GM11168 (cell line): ENCODE data around the gene TRA2A.
"Not testable (repeated sequence)": the region's sequence is repeated elsewhere in the genome, so short reads cannot be mapped to it uniquely, and the experiment has no call there.

Source experiments
- in situ Hi-C: fragments of 300-500 bp; cut with MboI; formaldehyde crosslinking; loops from one replicate; pipeline ENCODE4 v1.12.0; 2022; ENCODE audit warnings: low sequenced_read_pairs; ENCODE audit not compliant: unreplicated experiment

TRA2A gene

DNA sequence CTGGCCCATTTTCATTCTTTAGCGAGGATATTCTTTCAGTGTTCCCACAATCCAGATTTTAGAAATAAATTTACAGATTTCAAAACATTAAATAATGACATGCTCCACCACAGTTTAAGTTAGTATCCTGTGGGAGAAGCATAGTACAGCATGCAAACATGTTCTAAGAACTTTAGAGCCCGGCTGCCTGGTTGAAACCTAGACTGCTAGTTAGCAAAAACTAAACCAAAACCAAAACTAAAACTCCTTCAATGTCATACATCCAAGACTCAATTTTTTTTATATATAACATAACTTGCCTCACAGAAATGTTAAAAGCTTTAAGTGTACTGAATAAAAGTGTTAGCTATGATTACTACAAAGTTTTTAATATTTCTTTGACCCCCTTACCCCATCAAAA lies 17.0 kb downstream of the TRA2A start:
- in situ Hi-C loops: no loop called here

DNA sequence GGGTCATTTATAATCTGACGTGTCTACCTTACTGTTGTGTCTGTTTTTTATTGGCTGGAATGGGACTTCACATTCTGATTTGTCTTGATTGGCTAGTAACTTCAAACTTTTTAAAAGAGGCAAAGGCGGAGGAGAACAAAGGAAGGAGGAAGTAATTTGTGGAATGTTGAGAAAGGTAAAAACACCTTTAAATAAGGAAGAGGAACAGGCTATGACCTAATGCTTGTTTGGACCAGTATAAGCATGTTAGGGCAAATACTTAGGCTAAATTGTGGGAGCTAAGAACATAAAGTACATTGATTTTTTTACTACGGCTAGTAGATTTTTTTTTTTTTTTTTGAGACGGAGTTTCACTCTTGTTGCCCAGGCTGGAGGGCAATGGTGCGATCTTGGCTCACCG lies 18.0 kb downstream of the TRA2A start:
- in situ Hi-C loops: not testable (repeated sequence)

DNA sequence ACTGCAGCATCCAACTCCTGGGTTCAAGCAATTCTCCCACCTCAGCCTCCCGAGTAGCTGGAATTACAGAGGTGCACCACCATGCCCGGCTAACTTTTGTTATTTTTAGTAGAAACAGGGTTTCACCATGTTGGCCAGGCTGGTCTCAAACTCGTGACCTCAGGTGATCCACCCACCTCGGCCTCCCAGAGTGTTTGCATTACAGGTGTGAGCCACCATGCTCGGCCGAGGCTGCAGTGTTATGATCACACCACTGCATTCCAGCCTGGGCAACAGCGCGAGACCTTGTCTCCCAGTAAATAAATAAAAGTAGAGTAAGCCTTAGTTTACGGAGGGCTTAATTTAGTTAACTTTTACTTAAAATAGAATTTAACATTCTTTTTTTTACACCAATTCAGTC lies 37.8 kb downstream of the TRA2A start:
- in situ Hi-C loops: no loop called here

DNA sequence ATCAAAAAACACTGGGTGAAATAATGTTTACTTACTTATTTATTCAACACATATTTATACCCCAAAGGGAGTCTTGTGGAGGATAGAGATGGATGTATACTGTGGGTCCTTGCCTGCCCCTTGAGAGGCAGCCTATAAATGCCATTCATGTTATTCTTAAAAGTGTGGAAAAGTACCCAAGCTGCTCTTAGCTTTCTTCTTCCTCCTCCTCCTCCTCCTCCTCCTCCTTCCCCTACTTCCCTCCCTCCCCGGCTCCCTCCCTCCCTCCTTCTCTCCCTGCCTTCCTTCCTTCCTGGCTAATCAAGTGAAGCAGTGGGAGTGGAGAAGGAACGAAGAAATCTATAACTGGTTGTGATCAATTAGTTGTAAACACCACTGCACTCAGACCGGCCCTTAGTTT lies 40.3 kb downstream of the TRA2A start:
- in situ Hi-C loops: no loop called here

DNA sequence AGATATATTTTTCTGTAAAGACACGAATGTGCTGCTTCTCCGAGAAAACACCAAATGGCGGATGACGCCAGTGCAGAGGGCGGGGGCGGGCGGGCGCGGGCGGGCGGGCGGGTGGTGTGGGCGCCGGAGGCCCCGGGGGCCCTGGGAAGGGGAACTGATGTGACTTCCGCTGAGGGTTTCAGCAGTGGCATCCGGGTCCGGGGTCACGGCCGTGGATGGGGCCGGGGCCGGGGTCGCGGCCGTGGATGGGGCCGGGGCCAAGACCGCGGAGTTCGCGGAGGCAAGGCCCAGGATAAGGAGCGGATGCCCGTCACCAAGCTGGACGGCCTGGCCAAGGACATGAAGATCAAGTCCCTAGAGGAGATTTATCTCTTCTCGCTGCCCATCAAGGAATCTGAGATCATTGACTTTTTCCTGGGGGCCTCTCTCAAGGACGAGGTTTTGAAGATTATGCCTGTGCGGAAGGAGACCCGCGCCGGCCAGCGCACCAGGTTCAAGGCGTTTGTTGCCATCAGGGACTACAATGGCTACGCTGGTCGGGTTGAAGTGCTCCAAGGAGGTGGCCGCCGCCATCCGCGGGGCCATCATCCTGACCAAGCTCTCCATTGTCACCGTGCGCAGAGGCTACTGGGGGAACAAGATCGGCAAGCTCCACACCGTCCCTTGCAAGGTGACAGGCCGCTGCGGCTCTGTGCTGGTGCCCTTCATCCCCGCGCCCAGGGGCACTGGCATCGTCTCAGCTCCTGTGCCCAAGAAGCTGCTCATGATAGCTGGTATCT lies 41.2 kb downstream of the TRA2A start:
- in situ Hi-C loops: no loop called here

DNA sequence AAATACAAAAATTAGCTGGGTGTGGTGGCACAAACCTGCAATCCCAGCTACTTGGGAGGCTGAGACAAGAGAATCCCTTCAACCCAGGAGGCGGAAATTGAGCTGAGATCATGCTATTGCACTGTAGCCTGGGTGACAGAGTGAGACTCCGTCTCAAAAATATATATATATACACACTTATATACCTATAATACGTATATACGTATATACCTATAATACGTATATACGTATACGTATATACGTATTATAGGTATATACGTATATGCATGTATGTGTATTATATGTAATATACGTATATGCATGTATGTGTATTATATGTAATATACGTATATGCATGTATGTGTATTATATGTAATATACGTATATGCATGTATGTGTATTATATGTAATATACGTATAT lies 43.1 kb downstream of the TRA2A start:
- in situ Hi-C loops: not testable (repeated sequence)

DNA sequence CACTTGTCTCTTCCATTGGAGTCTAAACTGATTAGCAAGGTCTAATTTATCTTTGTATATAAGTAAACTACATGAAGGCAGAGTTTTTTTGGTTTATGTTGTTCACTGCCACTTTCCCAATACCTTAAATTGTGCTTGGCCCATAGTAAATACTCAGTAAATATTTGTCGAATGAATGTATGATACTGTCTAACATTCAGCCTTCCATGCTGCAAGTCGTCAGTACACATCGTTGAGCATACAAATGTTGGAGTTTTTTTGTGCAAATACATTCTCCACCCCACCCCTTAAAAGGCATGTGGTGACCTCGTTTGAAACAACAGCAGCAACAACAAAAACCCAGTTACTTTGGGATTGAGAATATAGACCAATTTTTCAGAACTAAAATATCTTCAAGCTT lies 44.1 kb downstream of the TRA2A start:
- in situ Hi-C loops: no loop called here

DNA sequence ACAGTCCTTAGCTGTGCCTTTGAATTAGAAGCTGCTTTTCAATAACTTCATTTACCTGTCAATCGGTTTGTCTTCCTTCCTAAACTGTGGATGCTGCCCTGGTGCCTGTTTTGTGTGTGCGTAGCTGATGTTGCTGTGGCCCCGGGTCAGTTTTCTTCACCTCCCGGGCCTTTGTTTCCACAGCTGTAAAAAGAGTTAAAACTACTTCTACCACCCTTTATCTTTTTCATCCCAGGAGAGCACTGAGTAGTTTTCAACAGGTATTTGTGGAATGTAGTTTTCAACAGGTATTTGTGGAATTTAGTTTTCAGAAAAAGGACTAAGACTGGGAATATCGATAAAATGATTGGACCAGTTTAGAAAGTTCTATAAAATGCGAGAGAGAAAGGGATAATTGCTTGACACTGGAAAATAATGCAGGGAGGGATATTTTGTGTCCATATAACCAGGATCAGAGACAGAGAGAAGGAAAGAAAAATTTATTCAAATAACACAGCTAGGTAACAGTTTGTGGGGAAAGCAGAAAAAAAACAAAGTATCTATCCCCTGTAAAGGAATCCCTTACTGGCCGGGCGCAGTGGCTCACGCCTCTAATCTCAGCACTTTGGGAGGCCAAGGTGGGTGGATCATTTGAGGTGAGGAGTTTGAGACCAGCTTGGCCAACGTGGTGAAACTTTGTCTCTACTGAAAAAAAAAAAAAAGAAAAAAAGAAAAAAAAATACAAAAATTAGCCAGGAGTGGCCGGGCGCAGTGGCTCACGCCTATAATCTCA lies 45.6 kb downstream of the TRA2A start:
- in situ Hi-C loops: no loop called here

DNA sequence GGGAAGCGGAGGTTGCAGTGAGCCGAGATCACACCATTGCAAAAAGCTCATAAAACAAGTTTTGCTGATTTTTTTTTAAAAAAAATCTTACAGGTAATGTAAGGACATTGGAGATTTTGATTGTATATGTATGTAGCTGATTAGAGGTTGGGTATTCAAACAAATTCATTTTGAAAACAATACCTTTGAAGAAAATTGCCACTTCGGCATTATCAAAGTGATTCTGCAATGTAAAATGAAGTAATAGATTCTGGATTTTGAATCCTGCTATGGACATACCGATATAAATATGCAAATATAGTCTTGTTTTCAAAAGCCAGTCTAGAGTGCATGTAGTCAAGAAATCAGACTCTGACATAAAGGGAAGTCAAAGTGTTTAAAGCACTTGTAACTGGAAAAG lies 49.1 kb downstream of the TRA2A start:
- in situ Hi-C loops: no loop called here

DNA sequence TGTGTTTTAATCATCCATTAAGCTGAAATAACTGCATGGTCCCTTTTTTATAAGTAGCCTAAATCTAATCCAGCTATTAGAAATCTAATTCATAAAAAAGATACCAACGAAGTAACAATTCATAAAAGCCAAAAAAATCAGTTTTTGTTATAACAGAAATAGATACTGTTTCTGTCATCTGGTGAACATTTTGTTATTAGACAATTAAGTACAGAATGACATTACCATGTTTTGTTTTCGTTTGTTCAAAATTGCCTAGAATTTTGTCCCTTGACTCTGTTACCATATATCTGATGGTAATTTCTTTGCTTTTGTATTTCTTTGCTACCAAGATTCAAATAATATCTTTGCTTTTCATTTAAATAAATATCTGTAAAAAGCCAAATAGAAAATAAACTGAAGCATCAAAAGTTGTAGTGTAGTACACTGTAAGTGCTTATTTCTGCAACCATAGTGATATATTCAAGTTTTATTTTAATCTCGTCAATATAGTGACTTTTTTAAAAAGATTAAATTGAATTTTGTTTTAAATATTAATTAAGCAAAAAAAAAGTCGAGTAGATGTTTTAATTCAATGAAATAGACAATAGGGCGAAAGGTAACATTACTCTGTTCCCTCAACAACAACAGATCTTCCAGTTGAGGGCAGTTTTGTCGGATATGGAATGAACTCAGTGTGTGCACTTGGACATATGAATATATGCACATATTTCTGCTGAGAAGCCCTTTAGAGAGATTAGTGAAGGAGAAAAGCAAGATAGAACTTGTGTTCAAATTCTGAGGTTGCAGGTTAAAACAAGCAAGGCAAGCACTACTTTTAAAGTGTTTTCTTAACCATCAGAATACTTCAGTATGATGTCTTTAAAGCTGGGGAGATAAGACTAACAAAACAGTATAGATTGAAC lies 53.6 kb downstream of the TRA2A start:
- in situ Hi-C loops: no loop called here

DNA sequence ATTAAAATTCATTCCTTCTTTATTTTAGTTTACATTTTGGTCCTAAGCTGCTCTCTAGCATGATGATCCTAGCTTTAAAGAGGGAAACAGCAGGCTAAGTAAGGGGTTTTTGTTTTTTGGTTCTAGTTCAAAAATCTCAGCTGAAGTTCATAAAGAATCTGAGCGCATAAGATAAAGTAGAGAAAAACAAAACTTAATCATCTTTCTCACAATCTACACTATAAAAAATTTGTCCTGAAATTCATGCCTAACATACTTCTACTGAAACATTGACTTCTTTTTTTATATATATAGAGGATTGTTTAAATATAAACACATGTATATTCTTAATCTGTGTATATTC lies 54.7 kb downstream of the TRA2A start:
- in situ Hi-C loops: no loop called here

DNA sequence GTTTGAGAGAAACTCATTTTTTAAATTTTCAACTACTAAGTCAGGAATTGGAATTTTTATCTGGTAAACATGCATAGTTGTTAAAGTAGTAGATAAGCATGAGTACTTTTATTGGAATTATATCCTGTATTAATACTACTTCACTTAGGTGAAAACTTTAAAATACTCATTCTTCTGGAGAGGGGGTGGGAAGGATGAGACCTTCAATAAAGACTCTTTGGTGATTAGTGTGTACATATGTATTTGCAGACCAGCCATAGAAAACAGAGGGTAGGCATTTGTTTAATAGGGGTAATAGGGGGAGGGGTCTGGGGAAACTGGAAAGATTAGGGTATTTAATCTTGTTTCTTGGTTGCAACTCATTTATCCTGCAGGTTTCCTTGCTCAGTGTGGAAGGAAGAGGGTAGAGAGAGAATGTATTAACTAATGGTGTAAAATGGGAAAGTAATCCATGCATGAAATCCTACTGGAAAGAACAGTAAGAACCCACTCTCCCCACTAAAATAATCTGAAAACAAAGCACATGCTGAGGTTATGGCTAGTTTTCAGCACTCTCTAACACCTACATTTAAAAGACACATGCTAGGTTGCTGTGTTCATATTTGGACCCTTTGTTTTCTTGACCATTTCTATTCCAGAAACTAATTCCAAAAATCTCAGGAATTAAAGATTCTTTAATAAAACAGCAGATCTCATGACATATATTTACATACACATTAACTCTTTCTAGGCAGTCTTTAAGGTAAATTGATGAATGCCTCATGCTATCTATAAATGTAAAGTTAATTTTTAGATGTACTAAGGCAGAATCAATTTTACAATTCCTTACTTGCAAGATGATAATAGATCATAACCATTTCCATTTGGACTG lies 55.3 kb downstream of the TRA2A start:
- in situ Hi-C loops: no loop called here

DNA sequence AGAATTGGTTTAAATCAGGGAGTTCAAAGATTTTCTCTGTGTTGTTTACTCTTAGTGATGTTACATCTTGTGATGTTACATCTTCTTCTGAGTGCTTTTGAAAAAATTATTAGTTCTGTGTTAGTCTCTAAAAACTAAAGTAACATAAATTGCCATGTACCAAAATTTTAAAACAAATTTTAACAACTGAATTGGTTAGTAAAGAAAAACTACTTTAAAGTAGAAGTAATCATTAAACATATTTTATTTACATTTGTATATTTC lies 56.3 kb downstream of the TRA2A start:
- in situ Hi-C loops: no loop called here

DNA sequence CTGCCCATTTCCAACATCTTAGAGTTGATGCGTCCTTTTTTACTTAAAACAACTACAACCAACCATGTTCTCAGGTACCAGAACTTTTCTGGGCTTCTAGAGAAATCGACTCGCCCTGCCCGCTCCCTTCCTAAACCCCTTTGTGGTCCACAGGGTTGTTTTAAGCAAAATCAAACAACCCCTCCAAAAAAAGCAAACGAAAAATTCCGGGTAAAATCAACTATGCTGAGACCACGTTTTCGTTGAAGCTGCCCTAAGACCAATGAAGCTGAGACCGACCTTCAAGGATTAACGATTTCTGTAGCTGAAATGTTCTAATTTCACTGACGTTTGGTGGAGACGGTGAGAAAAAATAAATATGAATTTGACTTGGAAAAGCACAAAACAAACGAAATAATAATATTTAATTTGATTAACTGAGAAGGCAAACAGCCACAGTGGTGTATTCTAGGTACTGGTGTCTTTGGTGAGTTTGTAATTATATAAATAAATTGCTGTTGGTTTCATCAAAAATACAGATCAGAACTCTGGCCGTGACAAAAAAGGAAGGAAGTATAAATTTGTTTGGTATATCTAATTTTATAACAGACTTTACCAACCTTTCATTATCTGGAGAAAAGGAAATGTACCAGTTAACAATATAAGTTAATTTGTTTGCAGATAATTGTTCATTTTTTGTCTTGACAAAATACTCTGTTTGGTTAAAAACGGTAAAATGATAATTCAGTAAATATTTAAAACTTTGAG lies 56.8 kb downstream of the TRA2A start:
- in situ Hi-C loops: no loop called here

DNA sequence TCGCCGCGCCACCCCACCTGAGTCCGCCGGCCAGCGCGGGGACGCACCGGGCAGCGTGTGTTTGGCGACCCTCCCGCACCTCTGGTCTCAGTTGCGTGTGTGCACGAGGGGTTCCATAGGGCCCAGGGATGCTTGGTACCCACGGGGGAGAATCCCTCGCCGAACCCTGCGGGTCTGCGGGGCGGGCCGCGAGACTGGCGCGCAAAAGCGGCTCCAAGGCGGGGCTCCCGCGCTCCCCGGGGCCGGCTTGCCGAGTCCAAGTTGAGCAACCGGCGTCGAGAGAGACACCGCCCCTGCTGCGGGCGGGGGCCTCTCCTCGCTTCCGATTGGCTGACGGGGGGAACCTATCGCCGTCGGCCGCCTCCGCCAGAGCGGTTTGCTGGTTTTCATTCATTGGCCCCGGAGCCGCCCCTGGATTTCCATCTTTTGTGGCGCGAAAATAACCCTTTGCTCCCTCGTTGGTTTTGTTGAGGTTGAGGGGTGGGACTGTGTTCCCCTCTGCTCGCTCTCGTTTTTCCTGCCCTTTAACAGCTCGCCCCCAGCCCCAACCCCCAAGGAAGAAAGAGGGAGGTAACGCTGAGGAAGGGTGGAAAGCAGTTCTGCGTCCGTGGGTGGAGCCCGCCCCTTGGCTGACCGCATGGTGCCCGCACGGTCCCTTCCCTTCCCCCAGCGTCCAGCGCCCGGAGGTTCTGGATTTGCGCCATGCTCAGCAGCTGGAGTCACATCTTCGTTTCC lies 57.5 kb downstream of the TRA2A start:
- in situ Hi-C loops: no loop called here

DNA sequence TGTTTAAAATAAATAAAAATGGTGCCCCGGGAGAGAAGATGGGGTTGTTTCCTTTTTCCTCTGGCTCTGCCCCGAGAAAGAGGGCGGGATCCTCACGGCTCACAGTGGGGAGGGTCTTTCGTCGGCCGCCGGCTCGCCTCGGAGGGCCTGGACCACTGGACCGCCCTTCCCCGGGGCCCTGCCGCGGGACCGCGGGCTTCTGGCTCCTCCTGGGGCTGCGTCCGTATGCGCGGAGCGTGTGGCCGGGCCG lies 58.0 kb downstream of the TRA2A start:
- in situ Hi-C loops: no loop called here

DNA sequence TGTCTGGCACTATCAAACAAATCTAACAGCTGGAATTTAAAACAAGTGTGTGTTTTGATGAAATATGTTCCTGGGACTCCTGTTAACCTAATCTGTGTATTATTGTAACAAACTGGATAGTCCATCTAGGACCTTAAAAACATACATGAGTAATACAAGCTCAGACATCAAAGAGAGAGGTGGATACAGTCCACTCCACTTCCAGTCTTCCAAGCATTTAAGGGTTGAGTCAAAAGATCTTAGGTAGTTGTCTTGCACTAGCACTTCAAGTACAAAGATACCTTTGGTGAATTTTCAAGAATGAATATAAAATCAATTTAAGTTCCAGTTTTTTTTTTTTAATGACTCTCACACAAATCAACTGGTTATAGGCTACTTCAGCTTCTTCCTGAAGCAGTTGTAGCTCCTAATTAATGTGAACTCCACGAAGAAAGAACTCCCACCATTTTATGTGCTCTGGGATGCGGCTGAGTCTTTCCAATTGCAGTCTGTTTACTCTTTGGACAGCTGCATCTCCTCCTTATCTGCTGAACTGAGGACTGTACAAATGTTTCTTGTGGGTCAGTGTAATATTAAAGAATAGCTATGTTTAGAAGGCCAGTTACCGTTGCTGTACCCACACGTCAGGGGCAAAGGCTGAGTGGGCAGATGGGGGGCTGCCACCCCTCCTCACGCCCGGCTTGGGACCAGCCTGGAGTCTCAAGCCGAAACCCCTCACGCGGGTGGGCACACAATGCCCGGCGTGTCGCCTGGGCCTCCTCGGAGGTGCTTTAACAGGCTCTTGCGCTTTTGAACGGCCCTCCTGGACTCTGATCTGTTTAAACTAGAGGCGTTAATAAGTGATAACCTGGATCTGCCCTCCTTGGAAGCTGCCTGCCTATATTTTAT lies 58.6 kb downstream of the TRA2A start:
- in situ Hi-C loops: no loop called here

DNA sequence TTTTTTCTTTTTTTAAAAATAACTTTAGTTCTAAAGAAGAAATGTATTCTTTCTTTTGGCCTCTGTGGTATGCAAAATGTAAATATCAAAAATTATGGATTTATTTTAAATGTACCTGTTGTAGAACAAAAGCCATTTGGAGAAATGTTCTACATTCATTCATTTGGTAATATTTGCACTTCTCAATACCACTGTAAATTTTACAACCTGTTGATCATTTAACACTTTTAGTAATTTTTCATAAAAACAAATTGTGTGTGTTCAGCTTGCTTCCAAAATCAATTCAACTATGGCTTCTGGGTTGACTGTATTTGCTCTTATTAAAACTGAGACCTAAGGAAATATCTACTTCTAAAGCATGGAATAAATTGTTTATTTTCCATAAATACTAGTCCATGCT lies 59.2 kb downstream of the TRA2A start:
- in situ Hi-C loops: no loop called here
